KOPT-K1 (cell line): ENCODE results near the gene TMEM94.

Source experiments
- H3K27ac ChIP-seq: fragments of 200-600 bp; sonication (generic); 2 replicates; pipeline ENCODE4 v1.5.1; 2016; ENCODE audit warnings: antibody characterized with exemption, mild to moderate bottlenecking, low read depth, low read length; ENCODE audit not compliant: poor library complexity, severe bottlenecking
- H3K36me3 ChIP-seq: fragments of 200-600 bp; sonication (generic); 2 replicates; pipeline ENCODE4 v1.5.1; 2017; ENCODE audit warnings: antibody characterized with exemption, mild to moderate bottlenecking, low read length, moderate library complexity; ENCODE audit not compliant: insufficient read depth
- H3K9me3 ChIP-seq: fragments of 200-600 bp; sonication (generic); 2 replicates; pipeline ENCODE4 v1.5.1; 2017; ENCODE audit warnings: antibody characterized with exemption, low read length, mild to moderate bottlenecking; ENCODE audit not compliant: insufficient read depth, poor library complexity, severe bottlenecking

The TMEM94 gene

DNA sequence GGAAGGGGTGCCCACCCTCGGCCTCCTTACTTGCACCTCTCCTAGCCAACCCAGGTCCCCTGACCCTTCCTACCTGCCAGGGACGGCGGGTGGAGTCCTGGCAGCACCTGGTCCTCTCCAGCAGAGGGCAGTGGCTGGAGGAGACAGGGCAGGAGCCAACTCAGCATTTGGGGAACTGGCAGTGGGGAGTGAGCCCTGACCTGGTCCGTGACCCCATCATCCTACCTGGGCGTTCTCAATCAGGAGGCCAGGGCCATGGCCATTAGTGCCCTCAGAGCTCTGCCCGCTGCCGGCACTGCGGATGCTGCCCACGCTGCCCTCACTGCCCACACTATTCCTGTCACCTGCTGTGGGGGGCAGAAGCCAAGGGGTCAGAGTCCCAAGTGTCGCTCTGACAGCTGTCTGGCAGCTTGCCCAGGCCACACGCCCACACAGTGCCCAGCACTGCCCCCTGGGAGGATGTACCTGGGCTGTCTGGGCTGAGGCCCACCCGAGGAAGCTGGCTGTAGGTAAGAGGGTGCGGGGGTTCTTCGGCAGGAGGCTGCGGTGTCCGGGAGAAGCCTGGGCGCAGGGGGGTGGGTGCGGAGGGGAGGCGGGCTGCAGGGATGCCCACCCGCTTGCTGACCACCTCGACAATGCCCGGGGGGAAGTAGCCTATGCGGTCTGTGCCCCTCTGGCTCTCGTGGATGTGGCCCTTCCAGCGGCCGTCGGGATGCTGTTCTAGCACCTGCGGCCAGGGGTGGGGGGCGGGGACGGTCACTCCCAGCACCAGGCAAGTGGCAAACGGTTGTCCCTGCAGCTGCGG lies 48.1 kb downstream of the TMEM94 start:
- Histone ChIP-seq H3K36me3 (peaks cover 69% of the 10 kb centered on the region; the same call in 1 of the 2 replicates), H3K9me3 (no peaks in the 10 kb centered on the region), H3K27ac (no peak overlapping the region)

DNA sequence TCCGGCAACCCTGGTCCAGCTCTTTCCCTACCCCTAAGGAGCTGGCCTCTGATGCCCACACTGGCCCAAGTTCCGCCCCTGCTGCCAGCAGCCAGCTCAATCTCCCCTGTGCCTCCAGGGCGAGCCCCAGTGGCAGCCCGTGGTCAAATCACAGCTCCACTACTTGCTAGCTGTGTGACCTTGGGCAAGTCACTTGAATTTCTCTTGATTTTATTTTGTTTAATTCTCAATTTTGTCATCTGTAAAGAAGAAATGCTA lies 48.6 kb downstream of the TMEM94 start:
- H3K36me3 ChIP-seq: peaks cover 68% of the 10 kb centered on the region; the same call in 1 of the 2 replicates
- no peak overlapping the region for H3K27ac ChIP-seq
- no peaks in the 10 kb centered on the region for H3K9me3 ChIP-seq

DNA sequence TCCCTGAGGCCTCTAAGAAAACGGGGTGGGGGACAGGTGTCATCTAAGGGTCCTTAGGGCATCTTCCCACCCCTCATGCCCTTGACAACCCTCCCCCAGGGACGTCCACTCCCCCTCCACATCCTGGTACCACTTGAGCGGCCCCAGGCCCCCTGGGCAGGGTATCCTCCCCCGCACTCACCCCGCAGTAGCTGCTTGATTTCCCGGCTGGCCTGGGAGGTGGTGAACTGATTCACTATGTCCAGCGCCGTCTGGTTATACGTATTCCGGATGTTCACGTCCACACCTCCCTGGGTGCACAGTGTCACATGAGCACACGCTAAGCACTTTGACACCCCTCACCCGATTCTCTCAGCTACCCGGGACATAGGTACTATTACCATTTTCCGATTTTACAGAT lies 49.2 kb downstream of the TMEM94 start:
- Histone ChIP-seq H3K27ac (no peak overlapping the region), H3K36me3 (peaks cover 63% of the 10 kb centered on the region; the same call in 1 of the 2 replicates), H3K9me3 (no peaks in the 10 kb centered on the region)

DNA sequence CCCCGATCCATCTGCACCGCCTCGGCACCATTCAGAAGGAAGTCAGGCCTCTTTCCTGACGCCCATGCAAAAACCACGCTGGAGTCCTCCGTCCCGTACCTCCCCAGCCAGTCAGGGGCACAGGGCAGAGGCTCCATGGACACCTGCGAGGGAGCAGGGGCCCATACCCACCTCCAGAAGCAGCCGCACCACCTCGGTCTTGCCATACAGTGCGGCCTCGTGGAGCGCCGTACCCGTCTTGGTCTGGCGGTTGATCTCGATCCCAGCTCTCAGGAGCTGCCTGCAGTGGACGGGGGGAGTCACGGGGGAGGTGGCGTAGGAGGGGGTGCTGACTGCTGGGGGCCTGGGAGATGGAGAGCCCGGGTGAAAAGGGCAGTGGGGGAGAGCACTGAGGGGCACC lies 49.7 kb downstream of the TMEM94 start:
- Histone ChIP-seq H3K36me3 (peaks cover 58% of the 10 kb centered on the region; the same call in 1 of the 2 replicates), H3K27ac (no peak overlapping the region), H3K9me3 (no peaks in the 10 kb centered on the region)

DNA sequence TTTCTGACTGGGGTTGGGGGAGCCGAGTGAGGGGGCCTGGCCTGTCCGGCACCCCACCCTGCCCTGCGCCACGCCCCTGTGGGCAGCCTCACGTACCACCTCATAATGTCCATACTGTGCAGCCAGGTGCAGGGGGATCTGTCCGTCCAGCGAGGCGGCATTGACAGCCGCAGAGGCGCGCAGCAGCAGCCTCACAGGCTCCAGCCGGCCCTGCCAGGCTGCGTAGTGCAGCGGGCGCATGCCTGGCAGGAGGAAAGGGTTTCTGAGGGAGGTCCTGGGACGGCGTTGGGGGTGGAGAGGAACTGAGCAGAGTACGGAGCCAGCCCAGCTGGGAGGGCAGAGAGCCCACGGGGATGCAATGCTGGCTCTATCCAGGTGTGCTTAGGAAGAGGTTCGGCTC lies 50.5 kb downstream of the TMEM94 start:
- Histone ChIP-seq H3K27ac (no peak overlapping the region), H3K36me3 (peaks cover 55% of the 10 kb centered on the region; the same call in 1 of the 2 replicates), H3K9me3 (no peaks in the 10 kb centered on the region)

DNA sequence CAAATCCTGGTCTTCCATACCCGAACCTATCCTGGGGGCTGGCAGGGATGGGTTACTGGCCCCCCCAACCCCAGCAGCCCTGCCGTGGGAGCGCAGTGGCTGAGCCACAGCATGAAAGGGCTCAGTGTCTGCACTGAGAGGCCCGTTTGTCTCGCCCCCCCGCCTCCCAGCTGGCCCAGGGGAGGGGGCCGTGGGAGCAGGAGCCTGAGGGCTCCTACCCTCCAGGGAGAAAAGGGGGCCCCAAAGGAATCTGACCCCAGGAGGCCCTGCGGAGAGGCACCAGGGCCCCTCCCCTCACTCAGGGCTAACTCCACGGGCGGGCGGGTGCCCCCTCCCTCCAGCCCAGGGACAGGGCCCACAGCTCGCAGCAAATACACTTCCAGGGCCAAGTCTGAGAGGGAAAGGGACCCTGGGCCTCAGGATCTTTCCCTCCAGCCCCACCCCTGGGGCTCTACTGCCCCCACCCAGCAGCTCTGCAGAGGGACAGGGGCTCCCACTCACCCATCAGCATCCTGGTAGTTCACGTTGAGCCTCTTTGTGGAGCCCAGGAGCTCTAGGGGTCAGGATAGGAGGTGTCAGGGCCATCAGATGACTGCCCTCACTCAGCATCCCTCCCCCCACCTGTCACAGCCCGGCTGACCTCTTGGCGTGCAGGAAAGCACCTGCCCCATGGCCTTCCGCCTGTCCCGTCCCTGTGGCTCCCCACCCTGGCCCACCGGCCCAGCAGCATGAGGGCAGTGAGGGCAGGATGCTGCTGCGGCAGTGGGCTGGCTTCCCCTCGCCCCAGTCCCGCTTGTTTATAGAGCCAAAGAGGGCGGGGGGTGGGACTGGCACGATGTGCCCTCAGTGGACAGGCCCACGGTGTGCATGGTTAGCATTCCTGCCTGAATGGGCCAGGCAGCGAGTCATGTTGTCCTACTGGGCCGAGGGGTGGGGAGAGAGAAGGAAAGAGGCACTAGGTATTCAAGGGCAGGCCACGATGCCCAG lies 51.6 kb downstream of the TMEM94 start:
- Histone ChIP-seq H3K9me3 (no peaks in the 10 kb centered on the region), H3K36me3 (peaks cover 59% of the 10 kb centered on the region; the same call in 1 of the 2 replicates), H3K27ac (no peak overlapping the region)

DNA sequence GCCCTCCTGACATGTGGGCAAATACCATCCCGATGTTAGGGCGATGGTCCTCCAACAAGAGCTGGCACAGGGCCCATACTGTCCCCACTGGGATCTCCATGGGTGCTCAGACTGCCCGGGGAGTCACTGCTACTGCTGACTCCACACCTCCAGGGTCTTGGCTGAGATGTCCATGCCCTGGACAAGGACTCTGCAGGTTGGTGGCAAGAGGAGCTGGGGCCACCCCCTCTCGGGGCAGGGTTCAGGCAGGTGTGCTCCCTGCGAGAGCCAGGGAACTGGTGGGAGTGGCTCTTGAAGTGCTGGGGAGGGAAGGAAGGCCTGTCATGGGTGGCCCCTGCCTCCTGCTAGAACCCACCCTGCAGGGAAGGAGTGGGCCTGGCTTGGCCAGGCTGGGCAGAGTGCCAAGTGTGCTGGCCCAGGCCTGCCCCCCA lies 52.5 kb downstream of the TMEM94 start:
- Histone ChIP-seq H3K36me3 (peaks cover 54% of the 10 kb centered on the region; the same call in 1 of the 2 replicates), H3K9me3 (no peaks in the 10 kb centered on the region), H3K27ac (no peak overlapping the region)

DNA sequence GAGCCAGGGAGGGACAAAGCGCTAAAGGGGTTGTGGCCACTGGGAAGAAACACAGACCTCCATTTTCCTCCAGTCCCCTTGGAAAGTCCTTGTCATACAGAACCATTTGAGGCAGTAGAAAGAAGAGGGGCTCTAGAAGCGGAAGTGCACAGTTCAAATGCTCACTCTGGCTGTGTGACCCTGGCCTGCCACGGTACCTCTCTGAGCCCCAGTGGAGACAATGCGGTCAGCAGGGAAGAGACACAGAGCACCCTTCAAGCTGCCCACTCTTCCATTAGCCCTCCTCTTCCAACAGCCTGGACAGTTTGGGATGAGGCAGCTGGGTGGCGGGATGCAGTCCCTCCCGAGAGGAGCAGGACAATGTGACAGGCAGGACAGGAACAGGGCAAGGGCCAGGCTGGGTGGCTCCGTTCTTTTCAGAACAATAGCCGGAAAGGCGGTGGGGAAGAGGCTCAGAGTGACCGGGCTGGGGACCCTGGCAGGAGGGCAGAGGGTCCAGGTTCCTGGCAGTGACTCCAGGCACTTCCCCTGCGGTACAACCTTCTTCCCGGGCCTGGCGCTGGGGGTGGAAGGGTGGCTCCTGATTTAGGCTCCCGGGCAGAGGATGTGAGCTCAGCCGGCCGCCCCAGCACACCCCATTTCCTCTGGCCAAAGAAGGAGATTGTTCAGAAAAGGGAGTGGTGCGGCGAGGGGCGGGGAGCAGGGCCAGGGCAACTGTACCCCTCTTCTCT lies 53.3 kb downstream of the TMEM94 start:
- H3K9me3 ChIP-seq: no peaks in the 10 kb centered on the region
- H3K27ac ChIP-seq: no peak overlapping the region
- peaks cover 51% of the 10 kb centered on the region; the same call in 1 of the 2 replicates for H3K36me3 ChIP-seq

DNA sequence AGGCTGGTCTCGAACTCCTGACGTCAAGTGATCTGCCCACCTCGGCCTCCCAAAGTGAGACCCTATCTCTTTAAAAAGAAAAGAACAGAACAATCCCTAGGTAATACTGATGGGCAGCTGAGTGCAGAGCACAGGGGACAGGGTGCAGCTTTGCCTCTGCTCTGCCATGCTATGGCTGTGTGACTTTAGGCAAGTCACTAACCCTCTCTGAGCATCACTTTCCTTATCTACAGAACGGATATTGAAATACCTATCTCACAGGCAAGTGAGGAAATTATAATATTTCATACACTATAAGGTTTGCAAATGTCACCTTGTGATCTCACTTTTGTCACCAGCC lies 54.8 kb downstream of the TMEM94 start:
- Histone ChIP-seq H3K27ac (no peak overlapping the region), H3K9me3 (no peaks in the 10 kb centered on the region), H3K36me3 (peaks cover 38% of the 10 kb centered on the region; the same call in 1 of the 2 replicates)

DNA sequence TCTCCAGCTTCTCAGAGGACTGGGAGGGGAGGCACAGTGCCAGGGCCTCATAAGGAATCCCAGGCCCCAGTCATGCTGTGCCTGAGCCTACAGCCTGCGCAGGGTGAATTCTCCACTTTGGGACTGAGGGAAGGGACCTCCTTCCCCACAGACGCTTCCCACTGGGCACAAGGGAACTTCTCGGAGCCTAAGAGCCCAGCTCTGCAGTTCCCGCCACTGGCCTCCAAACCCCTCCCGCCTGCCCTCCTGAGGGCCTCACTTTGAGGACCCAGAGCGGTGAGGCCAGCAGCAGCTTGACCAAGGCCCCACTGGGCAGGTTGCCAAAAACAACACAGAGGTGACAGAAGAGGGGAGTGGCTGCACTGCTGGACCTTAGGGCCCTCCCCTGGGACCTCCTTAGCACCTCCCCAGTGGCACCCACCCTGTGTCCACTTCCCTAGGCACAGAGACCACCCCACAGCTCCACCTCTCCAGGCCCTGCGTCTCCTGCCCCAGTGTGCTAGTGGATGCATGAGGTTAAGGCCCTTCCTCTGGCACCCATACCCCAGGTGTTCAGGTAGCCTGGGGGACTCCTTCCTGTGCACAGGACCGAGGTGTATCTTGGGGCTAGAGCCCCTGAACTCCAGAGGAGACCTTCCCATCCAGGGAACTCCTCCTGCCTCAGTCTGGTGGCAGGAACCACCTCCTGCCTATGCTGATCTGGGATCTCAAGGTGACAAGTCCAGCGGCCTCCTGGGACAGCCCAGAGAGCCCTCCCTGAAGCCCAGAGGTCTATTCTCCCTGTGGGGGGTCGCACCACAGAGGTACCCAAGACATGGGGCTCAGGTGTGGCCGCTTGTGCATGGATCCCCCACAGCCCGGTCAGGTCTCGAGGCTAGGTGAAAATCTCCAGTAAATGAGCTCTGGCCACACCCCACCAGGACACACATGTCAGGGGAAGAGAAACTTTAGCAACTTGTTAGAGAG lies 55.5 kb downstream of the TMEM94 start:
- no peak overlapping the region for H3K27ac ChIP-seq
- H3K36me3 ChIP-seq: peaks cover 32% of the 10 kb centered on the region; the same call in 1 of the 2 replicates
- H3K9me3 ChIP-seq: no peaks in the 10 kb centered on the region

DNA sequence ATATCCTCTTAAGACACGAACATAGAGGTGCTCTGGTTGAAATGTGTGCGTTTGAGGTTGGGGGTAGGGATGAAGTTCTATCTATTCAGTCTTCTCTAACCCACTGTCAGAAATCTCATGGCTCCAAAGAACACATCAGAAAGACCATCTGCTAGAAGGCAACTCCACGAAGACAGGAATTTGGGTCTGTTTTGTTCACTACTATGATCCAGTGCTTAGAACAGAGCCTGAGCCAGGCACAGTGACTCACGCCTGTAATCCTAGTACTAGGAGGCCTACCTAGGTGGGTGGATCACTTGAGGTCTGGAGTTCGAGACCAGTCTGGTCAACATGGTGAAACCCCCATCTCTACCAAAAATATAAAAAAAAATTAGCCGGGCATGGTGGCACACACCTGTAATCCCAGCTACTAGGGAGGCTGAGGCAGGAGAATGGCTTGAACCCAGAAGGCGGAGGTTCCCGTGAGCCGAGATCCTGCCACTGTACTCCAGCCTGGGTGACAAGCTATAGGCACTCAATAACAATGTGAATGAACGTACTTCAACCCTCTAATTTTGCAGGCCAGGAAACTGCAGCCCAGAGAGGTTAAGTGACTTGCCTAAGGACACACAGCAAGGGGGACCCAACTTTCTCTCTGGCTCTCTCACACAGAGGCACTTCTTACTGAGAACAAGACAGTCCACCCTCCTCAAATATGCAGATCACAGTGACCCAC lies 56.6 kb downstream of the TMEM94 start:
- peaks cover 30% of the 10 kb centered on the region; the same call in 1 of the 2 replicates for H3K36me3 ChIP-seq
- H3K9me3 ChIP-seq: no peaks in the 10 kb centered on the region
- no peak overlapping the region for H3K27ac ChIP-seq

DNA sequence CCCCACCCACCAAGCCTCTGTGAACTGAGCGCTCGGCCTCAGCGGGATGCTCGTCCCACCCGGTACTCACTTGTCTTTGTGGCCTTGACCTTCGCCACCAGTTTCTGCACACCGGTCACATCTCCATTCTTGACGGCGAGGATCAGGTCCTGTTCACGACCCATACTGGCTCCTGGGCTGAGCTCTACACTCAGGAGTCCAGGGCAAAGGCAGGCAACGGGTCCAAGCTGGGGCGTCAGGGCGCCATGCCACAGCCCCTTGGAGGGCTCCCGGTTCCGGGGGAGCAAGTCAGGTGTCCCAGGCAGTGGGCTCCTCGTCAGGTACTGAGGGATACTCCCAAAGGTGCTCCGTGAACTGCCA lies 57.2 kb downstream of the TMEM94 start:
- no peaks in the 10 kb centered on the region for H3K9me3 ChIP-seq
- no peak overlapping the region for H3K27ac ChIP-seq
- H3K36me3 ChIP-seq: peaks cover 30% of the 10 kb centered on the region; the same call in 1 of the 2 replicates

DNA sequence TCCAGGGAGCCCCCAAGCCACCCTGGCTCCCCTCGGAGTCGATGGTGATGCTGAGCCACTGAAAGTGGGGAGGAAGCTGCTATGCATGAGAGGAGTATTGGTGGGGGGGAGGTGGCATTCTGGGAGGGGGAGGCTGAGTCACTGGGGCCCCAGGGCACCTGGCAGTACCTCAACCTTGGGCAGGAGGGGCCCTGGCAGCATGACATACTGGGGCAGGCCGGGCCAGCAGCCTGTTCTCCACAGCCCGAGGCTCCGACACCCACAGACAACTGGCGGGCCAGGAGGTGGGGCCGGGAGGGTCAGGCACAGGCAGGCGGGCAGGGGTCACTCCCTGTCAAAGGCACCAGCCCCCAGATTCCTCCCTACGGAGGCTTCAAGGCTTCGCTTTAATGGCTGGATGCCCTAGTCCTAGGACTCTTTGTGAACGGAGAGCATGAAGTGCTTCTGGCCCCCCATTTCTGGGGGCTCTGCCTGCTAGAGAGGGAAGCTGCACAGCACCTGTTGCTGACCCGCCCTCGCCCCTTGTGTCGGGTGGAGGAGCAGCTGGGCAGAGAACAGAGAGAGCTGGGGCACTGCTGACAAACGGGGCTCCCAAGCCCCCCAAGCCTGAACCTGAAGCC lies 58.0 kb downstream of the TMEM94 start:
- Histone ChIP-seq H3K36me3 (peaks cover 30% of the 10 kb centered on the region), H3K9me3 (no peaks in the 10 kb centered on the region), H3K27ac (peak overlapping the region; percentile 76)
